Measurements from ENCODE around the gene TREH. TPM values are rescaled to one million over a fixed set of nuclear protein-coding genes. Genes with fewer than 3 reads are reported as not detected.
"Not testable (repeated sequence)": the region's sequence is repeated elsewhere in the genome, so short reads cannot be mapped to it uniquely, and the experiment has no call there.

Gene TREH
- total RNA-seq, 1 experiment from 2014 or later = not detected

DNA sequence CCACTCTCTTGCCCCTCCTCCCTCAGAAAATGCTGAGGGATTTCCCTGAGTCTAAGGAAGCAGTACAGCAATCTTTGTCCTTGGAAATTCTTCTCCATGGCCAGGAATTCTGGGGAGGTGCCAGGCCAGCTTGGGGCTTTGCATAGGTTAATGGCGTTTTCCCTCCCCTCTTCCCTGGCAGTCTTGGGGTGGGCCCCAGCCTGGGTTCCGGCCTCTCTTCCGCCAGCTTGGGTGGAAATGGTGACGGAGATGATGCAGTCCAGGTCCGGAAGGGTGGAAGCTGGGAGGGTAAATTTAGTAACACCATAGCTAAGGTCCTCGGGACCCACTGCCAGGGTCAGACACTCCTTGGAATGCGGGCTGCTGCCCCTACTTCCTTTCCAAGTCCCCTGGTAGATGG is 67.1 kb downstream of the TREH start:
- DNase-seq (ENCODE audit: low spot score) = no peak
- BruUV-seq (replicated peaks) = no TSS peak
- H3K27me3 ChIP-seq (replicated peaks; ENCODE audit: insufficient read depth, low read depth, low read length, poor library complexity) = no peaks in the 10 kb centered on the region
- CTCF ChIA-PET = interaction anchor here (0.6 to 0.7 kb wide), 2 partner anchors 238 to 406 kb away, joined by 4 to 13 read pairs; partner anchors contain the start of genes RPS25 and TRAPPC4
- no peaks in the 10 kb centered on the region for H3K36me3 ChIP-seq (ENCODE audit: insufficient read depth, low read length, poor library complexity, severe bottlenecking)
- POLR2A ChIA-PET (ENCODE audit: low non-redundant PET) = no interaction called here
- H3K4me1 ChIP-seq (ENCODE audit: insufficient read depth, low read length, poor library complexity, severe bottlenecking) = peaks cover 17% of the 10 kb centered on the region
- H3K27ac ChIP-seq (ENCODE audit: low read depth, low read length, poor library complexity, severe bottlenecking) = no peak overlapping the region
- no peak overlapping the region for H3K4me3 ChIP-seq (ENCODE audit: low read depth, low read length, poor library complexity, severe bottlenecking)
- no peaks in the 10 kb centered on the region for H3K9me3 ChIP-seq (ENCODE audit: low read depth, low read length, poor library complexity, severe bottlenecking)
- intact Hi-C loops (cut with micrococcal nuclease; ENCODE audit: unreplicated experiment) = no loop called here
- TF ChIP-seq, protein P1, sequence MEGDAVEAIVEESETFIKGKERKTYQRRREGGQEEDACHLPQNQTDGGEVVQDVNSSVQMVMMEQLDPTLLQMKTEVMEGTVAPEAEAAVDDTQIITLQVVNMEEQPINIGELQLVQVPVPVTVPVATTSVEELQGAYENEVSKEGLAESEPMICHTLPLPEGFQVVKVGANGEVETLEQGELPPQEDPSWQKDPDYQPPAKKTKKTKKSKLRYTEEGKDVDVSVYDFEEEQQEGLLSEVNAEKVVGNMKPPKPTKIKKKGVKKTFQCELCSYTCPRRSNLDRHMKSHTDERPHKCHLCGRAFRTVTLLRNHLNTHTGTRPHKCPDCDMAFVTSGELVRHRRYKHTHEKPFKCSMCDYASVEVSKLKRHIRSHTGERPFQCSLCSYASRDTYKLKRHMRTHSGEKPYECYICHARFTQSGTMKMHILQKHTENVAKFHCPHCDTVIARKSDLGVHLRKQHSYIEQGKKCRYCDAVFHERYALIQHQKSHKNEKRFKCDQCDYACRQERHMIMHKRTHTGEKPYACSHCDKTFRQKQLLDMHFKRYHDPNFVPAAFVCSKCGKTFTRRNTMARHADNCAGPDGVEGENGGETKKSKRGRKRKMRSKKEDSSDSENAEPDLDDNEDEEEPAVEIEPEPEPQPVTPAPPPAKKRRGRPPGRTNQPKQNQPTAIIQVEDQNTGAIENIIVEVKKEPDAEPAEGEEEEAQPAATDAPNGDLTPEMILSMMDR (conservative IDR thresholded peaks at IDR 0.05; ENCODE audit: low read depth, low read length) = no peak
- no peak for TF ChIP-seq EZH2 (IDR thresholded peaks at IDR 0.05; ENCODE audit: borderline replicate concordance, low read depth, low read length, poor library complexity, severe bottlenecking)

DNA sequence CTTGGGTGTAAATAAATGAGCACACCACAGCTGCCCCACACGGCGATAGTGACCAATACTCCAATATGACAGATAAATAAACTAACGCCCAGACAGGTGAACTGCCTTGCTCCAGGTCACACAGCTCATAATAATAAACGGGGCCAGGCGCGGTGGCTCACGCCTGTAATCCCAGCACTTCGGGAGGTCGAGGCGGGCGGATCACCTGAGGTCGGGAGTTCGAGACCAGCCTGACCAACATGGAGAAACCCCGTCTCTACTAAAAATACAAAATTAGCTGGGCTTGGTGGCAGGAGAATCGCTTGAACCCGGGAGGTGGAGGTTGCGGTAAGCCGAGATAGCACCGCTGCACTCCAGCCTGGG is 68.0 kb downstream of the TREH start:
- CTCF ChIA-PET = interaction anchor here (2.1 kb wide), 1 partner anchor 9 kb away, joined by 10 read pairs; no protein-coding TSS in a partner anchor
- DNase-seq (ENCODE audit: low spot score); H3K9me3 ChIP-seq (ENCODE audit: low read depth, low read length, poor library complexity, severe bottlenecking); intact Hi-C loops (cut with micrococcal nuclease; ENCODE audit: unreplicated experiment); POLR2A ChIA-PET (ENCODE audit: low non-redundant PET); BruUV-seq (replicated peaks); H3K27me3 ChIP-seq (replicated peaks; ENCODE audit: insufficient read depth, low read depth, low read length, poor library complexity); H3K36me3 ChIP-seq (ENCODE audit: insufficient read depth, low read length, poor library complexity, severe bottlenecking); H3K27ac ChIP-seq (ENCODE audit: low read depth, low read length, poor library complexity, severe bottlenecking); H3K4me3 ChIP-seq (ENCODE audit: low read depth, low read length, poor library complexity, severe bottlenecking): not testable (repeated sequence)
- peaks cover 19% of the 10 kb centered on the region for H3K4me1 ChIP-seq (ENCODE audit: insufficient read depth, low read length, poor library complexity, severe bottlenecking)

DNA sequence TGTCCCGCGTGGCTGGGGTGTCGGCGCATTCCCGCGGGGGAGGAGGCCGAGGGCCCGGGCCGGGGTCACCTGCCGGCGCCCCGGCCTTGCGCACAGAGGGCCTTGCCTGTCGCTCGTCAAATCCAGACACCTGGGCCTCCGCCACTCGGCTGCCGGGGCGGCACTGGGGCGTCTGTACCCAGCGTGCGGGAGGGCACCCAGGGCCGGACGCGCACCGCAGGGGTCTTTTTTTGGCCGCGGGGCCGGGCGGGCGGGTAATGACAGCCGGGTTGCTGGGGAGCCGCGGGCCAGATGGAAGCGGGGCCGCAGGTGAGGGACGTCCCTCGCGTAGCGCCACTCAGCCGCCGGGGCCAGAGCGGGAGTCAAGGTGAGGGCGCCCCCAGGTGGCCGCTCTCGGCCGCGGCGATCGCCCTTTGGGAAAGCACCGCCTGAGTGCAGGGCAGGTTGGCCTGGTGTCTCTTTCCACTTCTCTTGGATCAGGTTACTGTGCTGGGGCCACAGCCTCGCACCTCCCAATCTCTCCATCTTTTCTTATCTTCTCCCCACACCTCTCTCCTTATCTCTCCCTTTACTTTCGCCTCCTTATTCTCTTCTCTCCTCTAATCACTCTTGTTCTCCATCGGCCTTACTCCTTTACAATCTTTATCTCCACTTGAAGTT is 68.5 kb downstream of the TREH start:
- POLR2A ChIA-PET (ENCODE audit: low non-redundant PET) = no interaction called here
- intact Hi-C loops (cut with micrococcal nuclease; ENCODE audit: unreplicated experiment) = no loop called here
- peaks cover 25% of the 10 kb centered on the region for H3K4me1 ChIP-seq (ENCODE audit: insufficient read depth, low read length, poor library complexity, severe bottlenecking)
- no peak for TF ChIP-seq EZH2 (IDR thresholded peaks at IDR 0.05; ENCODE audit: borderline replicate concordance, low read depth, low read length, poor library complexity, severe bottlenecking)
- TF ChIP-seq, protein P1 (conservative IDR thresholded peaks at IDR 0.05; ENCODE audit: low read depth, low read length) = peak; percentile 91
- H3K27ac ChIP-seq (ENCODE audit: low read depth, low read length, poor library complexity, severe bottlenecking) = no peak overlapping the region
- H3K27me3 ChIP-seq (replicated peaks; ENCODE audit: insufficient read depth, low read depth, low read length, poor library complexity) = no peaks in the 10 kb centered on the region
- H3K36me3 ChIP-seq (ENCODE audit: insufficient read depth, low read length, poor library complexity, severe bottlenecking) = no peaks in the 10 kb centered on the region
- peak; percentile 77 for DNase-seq (ENCODE audit: low spot score)
- peak overlapping the region; percentile 39 for H3K4me3 ChIP-seq (ENCODE audit: low read depth, low read length, poor library complexity, severe bottlenecking)
- CTCF ChIA-PET = interaction anchor here (2.1 kb wide), 1 partner anchor 10 kb away, joined by 10 read pairs; no protein-coding TSS in a partner anchor
- no peaks in the 10 kb centered on the region for H3K9me3 ChIP-seq (ENCODE audit: low read depth, low read length, poor library complexity, severe bottlenecking)
- BruUV-seq (replicated peaks) = no TSS peak

Measured in A673 (cell line).